Measurements from ENCODE around the gene ORM1.

ORM1 gene

DNA sequence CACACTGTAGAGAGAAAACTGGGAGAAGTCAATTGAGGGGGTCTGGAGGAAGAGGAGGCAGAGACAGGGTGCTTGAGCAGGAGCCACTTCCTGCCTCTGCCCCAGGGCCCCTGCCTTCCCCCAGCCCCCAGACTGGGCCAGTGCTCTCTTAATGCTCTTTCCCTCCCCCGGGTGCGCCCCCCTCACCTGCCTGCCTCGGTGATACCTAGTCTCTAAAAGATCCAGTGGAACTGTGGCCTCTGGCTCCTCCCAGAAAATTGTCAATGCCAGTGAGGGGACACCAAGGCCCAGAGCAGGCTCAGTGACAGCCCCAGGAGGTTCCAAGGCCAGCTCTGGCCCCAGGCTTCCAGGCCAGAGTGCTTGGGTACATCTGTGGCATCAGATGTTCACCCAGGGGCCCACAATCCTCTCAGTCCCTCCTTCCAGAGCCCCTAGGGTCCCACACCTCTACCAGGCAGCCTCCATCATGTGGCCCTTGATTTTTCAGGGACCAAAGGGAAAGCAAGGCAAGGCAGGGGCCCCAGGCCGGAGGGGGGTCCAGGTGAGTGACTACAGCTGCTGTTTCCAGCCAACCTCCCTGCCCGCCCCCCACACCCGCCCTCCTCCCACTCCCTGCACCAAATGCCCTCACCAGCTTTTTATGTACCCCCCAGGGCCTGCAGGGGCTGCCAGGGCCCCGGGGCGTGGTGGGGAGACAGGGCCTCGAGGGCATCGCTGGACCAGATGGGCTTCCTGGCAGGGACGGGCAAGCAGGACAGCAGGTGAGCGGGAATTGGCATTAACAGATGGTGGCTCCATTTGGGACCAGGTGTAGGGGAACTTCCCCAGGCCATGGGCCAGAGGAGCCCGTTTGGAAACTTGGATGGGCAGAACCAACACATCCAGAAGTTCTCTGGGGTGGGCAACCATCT lies 33.1 kb upstream of the ORM1 start:
- no peaks in the 10 kb centered on the region for H3K36me3 ChIP-seq (replicated peaks)
- no peaks in the 10 kb centered on the region for H3K27me3 ChIP-seq (replicated peaks)
- no peak overlapping the region for H3K27ac ChIP-seq
- in situ Hi-C loops (cut with HindIII; ENCODE audit: low pct_ligation_motif_present, low sequenced_read_pairs) = no loop called here
- TF ChIP-seq, protein P1, sequence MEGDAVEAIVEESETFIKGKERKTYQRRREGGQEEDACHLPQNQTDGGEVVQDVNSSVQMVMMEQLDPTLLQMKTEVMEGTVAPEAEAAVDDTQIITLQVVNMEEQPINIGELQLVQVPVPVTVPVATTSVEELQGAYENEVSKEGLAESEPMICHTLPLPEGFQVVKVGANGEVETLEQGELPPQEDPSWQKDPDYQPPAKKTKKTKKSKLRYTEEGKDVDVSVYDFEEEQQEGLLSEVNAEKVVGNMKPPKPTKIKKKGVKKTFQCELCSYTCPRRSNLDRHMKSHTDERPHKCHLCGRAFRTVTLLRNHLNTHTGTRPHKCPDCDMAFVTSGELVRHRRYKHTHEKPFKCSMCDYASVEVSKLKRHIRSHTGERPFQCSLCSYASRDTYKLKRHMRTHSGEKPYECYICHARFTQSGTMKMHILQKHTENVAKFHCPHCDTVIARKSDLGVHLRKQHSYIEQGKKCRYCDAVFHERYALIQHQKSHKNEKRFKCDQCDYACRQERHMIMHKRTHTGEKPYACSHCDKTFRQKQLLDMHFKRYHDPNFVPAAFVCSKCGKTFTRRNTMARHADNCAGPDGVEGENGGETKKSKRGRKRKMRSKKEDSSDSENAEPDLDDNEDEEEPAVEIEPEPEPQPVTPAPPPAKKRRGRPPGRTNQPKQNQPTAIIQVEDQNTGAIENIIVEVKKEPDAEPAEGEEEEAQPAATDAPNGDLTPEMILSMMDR (IDR thresholded peaks at IDR 0.05; ENCODE audit: low read depth, low read length, missing control alignments) = no peak
- no peak overlapping the region for H3K4me3 ChIP-seq (ENCODE audit: low read depth, low read length)
- DNase-seq = no peak

DNA sequence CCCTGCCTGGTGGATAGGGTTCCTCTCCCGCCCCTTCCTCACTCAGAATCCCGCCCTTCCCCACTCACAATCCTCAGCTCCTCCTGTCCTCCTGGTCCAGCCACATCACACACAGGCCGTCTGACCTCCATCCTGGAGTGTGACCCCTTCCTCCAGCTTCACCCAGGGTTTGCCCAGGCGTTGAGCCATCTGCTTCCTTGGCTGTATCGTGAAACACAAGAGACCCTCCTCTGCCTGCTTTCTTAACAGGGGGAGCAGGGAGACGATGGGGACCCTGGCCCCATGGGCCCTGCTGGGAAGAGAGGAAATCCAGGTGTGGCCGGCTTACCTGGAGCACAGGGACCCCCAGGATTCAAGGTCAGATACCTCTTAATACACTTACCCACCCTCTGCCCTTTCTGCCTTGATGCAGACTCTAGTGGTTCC lies 32.3 kb upstream of the ORM1 start:
- no peak overlapping the region for H3K27ac ChIP-seq
- in situ Hi-C loops (cut with HindIII; ENCODE audit: low pct_ligation_motif_present, low sequenced_read_pairs) = no loop called here
- TF ChIP-seq, protein P1 (IDR thresholded peaks at IDR 0.05; ENCODE audit: low read depth, low read length, missing control alignments) = no peak

DNA sequence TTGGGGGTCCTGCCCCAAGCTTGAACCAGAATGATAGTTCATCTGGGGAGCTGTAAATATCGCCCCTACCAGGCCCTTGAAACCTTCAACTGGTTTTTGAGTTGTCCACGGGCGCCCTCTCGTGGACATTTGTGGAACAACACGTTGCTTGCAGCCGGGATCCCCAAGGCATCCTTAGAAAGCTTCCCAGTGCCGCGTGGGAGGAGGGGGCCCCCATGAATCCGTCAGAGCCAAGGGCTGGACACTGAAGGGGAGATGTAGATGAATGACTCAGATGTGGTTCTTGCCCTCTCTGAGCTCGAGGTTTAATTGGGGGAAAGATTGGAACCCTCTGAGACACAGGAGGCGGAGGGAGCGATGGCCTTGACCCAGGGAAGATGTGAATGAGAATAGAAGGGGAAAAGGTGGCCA lies 31.8 kb upstream of the ORM1 start:
- TF ChIP-seq, protein P1 (IDR thresholded peaks at IDR 0.05; ENCODE audit: low read depth, low read length, missing control alignments) = peak; percentile 85

More for the DNA sequence above, 32.3 kb upstream of the ORM1 start:
- H3K4me3 ChIP-seq (ENCODE audit: low read depth, low read length) = no peak overlapping the region
- H3K27me3 ChIP-seq (replicated peaks) = no peaks in the 10 kb centered on the region
- DNase-seq = no peak
- no peaks in the 10 kb centered on the region for H3K36me3 ChIP-seq (replicated peaks)

DNA sequence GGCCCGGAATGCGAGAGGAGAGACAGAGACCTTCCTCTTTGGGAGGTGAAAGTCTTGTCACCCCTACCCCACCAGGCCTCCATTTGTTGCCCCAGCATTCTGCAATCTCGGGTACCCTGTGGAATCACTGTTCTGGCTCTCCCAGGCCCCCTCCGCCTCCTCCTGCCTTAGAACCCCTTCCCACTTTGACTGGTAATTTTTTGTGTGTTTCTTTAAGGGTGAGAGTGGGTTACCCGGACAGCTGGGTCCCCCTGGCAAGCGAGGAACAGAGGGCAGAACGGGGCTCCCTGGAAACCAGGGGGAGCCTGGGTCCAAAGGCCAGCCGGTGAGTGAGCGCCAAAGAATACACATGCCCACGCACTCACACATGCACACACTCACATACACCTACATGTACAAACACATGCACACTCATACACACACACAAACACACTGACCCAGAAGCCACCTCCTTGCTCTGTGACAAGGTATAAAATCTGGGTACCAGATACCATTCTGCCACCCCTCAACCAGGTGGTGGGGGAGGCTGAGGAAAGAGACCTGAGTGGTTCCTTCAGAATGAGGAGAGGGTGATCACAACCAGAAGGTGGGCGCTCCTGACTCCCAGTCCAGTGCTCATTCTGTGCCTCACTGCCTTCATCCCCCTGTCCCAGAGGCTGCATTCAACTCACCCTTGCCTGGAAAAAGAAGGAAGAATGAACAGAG lies 30.9 kb upstream of the ORM1 start:
- TF ChIP-seq, protein P1 (IDR thresholded peaks at IDR 0.05; ENCODE audit: low read depth, low read length, missing control alignments) = no peak
- in situ Hi-C loops (cut with HindIII; ENCODE audit: low pct_ligation_motif_present, low sequenced_read_pairs) = no loop called here

More for the DNA sequence above, 31.8 kb upstream of the ORM1 start:
- Histone ChIP-seq H3K36me3 (replicated peaks) (no peaks in the 10 kb centered on the region), H3K27ac (no peak overlapping the region), H3K4me3 (ENCODE audit: low read depth, low read length) (no peak overlapping the region), H3K27me3 (replicated peaks) (no peaks in the 10 kb centered on the region)
- in situ Hi-C loops (cut with HindIII; ENCODE audit: low pct_ligation_motif_present, low sequenced_read_pairs) = no loop called here
- DNase-seq = peak; percentile 63

DNA sequence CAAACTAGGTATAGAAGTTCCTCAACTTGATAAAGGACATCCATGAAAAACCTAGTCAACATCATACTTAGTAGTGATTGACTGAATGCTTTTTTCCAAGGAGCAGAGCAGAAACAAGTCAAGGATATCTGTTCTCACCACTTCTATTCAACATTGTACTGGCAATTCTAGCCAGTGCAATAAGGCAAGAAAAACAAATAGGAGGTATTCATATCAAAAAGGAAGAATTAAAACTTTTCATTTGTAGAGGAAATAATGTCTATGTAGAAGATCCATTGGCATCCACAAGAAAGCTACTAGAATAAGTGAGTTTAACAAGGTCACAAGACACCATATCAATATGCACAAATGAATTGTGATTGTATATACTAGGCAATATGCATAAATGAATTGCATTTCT lies 28.2 kb upstream of the ORM1 start:
- H3K36me3 ChIP-seq (replicated peaks) = no peaks in the 10 kb centered on the region
- TF ChIP-seq, protein P1 (IDR thresholded peaks at IDR 0.05; ENCODE audit: low read depth, low read length, missing control alignments) = no peak
- H3K27ac ChIP-seq = no peak overlapping the region
- DNase-seq = no peak
- no peaks in the 10 kb centered on the region for H3K27me3 ChIP-seq (replicated peaks)
- no peak overlapping the region for H3K4me3 ChIP-seq (ENCODE audit: low read depth, low read length)
- in situ Hi-C loops (cut with HindIII; ENCODE audit: low pct_ligation_motif_present, low sequenced_read_pairs) = no loop called here

More for the DNA sequence above, 30.9 kb upstream of the ORM1 start:
- H3K27ac ChIP-seq = no peak overlapping the region
- H3K36me3 ChIP-seq (replicated peaks) = no peaks in the 10 kb centered on the region
- no peak overlapping the region for H3K4me3 ChIP-seq (ENCODE audit: low read depth, low read length)
- no peaks in the 10 kb centered on the region for H3K27me3 ChIP-seq (replicated peaks)
- no peak for DNase-seq
